PC-3 (cell line): ENCODE results near the gene GALNT2. TPM values are rescaled to one million over a fixed set of nuclear protein-coding genes. Genes with fewer than 3 reads are reported as not detected.

Experiments
- ATAC-seq: fragments of 200-7000 bp; cut with Tn5 transposase; 2 replicates; pipeline ENCODE4 v1.9.1; 2020; ENCODE audit warnings: mild to moderate bottlenecking, moderate library complexity
- BruUV-seq: library from RNA; stranded (reverse); fragments of 400-500 nt; replicated peaks from 2 replicates; lab custom pipeline; 2021; lab: Mats Ljungman, UMichigan
- CTCF ChIA-PET: fragments of 300-600 bp; sonication (Branson Sonifier 250); formaldehyde crosslinking; loops from one replicate; lab custom pipeline; 2022; ENCODE audit warnings: antibody characterized with exemption; lab: Charles Lee
- POLR2A ChIA-PET: fragments of 300-600 bp; sonication (Branson Sonifier 250); formaldehyde crosslinking; loops from one replicate; lab custom pipeline; 2022; ENCODE audit warnings: antibody characterized with exemption; ENCODE audit not compliant: unreplicated experiment; lab: Charles Lee
- DNase-seq: peaks from one replicate; pipeline ENCODE4 v3.0.0-alpha.2; 2015
- H2AFZ ChIP-seq: fragments of 300-600 bp; sonication (generic); 2 replicates; pipeline ENCODE4 v1.6.0; 2016; ENCODE audit warnings: antibody characterized with exemption, low read length
- H3F3A ChIP-seq: fragments of 300-600 bp; sonication (generic); one replicate; pipeline ENCODE4 v1.6.0; 2017; ENCODE audit warnings: antibody characterized with exemption, low read length, control low read depth, mild to moderate bottlenecking; ENCODE audit not compliant: unreplicated experiment
- H3K27ac ChIP-seq: fragments of 300-600 bp; sonication (generic); 2 replicates; pipeline ENCODE4 v1.5.1; 2016; ENCODE audit warnings: mild to moderate bottlenecking, low read length
- H3K27me3 ChIP-seq: fragments of 300-600 bp; sonication (generic); 2 replicates; pipeline ENCODE4 v1.6.1; 2016; ENCODE audit warnings: low read length, mixed read lengths
- H3K36me3 ChIP-seq: fragments of 300-600 bp; sonication (generic); 2 replicates; pipeline ENCODE4 v1.6.1; 2016; ENCODE audit warnings: low read depth, mixed run types, low read length, mixed read lengths
- H3K4me1 ChIP-seq: fragments of 300-600 bp; sonication (generic); 2 replicates; pipeline ENCODE4 v1.5.1; 2016; ENCODE audit warnings: low read length; ENCODE audit not compliant: insufficient read depth
- H3K4me2 ChIP-seq: fragments of 300-600 bp; sonication (generic); 2 replicates; pipeline ENCODE4 v1.6.0; 2016; ENCODE audit warnings: low read length
- H3K4me3 ChIP-seq: fragments of 300-600 bp; sonication (generic); 2 replicates; pipeline ENCODE4 v1.5.1; 2016; ENCODE audit warnings: mild to moderate bottlenecking, low read length, mixed read lengths
- H3K79me2 ChIP-seq: fragments of 300-600 bp; sonication (generic); 2 replicates; pipeline ENCODE4 v1.6.1; 2017; ENCODE audit warnings: low read length, mixed read lengths
- H3K9ac ChIP-seq: fragments of 300-600 bp; sonication (generic); 2 replicates; pipeline ENCODE4 v1.6.0; 2016; ENCODE audit warnings: mild to moderate bottlenecking, low read length
- H3K9me2 ChIP-seq: fragments of 300-600 bp; sonication (generic); replicated peaks from 2 replicates; pipeline ENCODE4 v1.6.1; 2016; ENCODE audit warnings: mixed run types, low read length, mixed read lengths
- H3K9me3 ChIP-seq: fragments of 300-600 bp; sonication (generic); 2 replicates; pipeline ENCODE4 v1.6.1; 2016; ENCODE audit warnings: low read length, mixed read lengths
- H4K20me1 ChIP-seq: fragments of 300-600 bp; sonication (generic); 2 replicates; pipeline ENCODE4 v1.6.1; 2016; ENCODE audit warnings: low read length, mixed read lengths
- EZH2 ChIP-seq: fragments of 300-600 bp; sonication (generic); IDR thresholded peaks from one replicate; pipeline ENCODE4 v1.6.1; 2017; ENCODE audit warnings: antibody characterized with exemption, mild to moderate bottlenecking, low read length; ENCODE audit not compliant: unreplicated experiment
- EZH2phosphoT487 ChIP-seq: fragments of 300-600 bp; sonication (generic); IDR thresholded peaks from 2 replicates; pipeline ENCODE4 v1.6.1; 2018; ENCODE audit warnings: mild to moderate bottlenecking, antibody characterized with exemption, low read length, borderline replicate concordance
- intact Hi-C: fragments of 100-400 bp; cut with micrococcal nuclease; formaldehyde crosslinking; loops from 2 replicates; pipeline ENCODE4 v1.9.0; 2023
- total RNA-seq: library from RNA; depleted of rRNA; stranded (reverse); fragments of >200 nt; gene quantifications from 2 replicates; pipeline ENCODE4 v1.2.3, GENCODE V29; 2014
- TF ChIP-seq, protein P1 (sequence below): fragments of 300-600 bp; sonication (generic); conservative IDR thresholded peaks from 2 replicates; pipeline ENCODE4 v1.5.1; 2017; ENCODE audit warnings: antibody characterized with exemption, low read depth, mild to moderate bottlenecking, low read length

GALNT2 gene
- total RNA-seq, 1 experiment from 2014 or later, result 182 TPM

DNA sequence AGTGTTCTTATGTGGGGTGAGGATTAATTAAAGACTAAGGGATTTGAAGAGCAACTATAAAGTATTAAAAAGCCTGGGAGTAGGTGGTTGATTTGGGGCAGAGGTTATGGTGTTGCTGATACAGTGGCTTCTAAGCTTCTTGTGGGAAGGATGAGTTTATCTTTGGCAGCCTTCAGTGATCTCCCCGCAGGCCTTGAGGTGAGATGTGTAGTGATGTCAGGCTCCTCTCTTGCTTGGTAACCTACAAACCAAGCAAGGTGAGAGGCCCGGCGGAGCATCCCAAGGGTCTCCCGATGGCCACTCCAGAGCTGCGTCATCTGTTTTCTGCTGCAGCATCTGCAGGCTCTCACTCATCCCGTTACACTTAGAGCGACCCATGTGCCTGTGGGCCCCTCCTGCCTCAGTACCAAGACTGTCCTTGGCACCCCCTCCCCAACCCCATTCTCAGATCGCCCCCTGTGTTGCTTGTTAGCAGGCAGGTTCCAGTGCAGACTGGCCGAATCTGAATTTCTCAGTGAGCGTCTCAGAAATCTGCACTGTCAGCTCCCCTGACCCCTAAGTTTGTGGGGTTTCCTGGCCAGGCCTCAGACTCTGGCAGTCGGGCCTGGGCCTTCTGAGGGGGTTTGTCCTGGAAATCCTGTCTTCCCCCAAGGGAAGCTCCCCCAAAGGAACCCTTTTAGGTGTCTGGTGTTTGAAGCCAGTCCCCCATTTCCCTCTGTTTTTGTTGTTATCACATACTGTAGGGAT is 77.9 kb downstream of the GALNT2 start:
- DNase-seq (no peak), ATAC-seq (no peak)
- Histone ChIP-seq H4K20me1 (peaks cover 39% of the 10 kb centered on the region; the same call in 1 of the 2 replicates), H3K27me3 (no peaks in the 10 kb centered on the region), H3K27ac (no peak overlapping the region), H3K79me2 (peaks cover 99% of the 10 kb centered on the region), H3F3A (no peaks in the 10 kb centered on the region), H3K9ac (no peak overlapping the region), H3K9me3 (no peaks in the 10 kb centered on the region), H2AFZ (no peak overlapping the region), H3K4me2 (no peak overlapping the region), H3K4me3 (no peak overlapping the region), H3K4me1 (no peaks in the 10 kb centered on the region), H3K36me3 (no peaks in the 10 kb centered on the region), H3K9me2 (no peaks in the 10 kb centered on the region)
- ChIA-PET CTCF (no interaction called here), POLR2A (no interaction called here)
- no TSS peak for BruUV-seq
- intact Hi-C loops, result no loop called here
- TF ChIP-seq EZH2 (no peak), EZH2phosphoT487 (no peak)
- TF ChIP-seq, protein P1, sequence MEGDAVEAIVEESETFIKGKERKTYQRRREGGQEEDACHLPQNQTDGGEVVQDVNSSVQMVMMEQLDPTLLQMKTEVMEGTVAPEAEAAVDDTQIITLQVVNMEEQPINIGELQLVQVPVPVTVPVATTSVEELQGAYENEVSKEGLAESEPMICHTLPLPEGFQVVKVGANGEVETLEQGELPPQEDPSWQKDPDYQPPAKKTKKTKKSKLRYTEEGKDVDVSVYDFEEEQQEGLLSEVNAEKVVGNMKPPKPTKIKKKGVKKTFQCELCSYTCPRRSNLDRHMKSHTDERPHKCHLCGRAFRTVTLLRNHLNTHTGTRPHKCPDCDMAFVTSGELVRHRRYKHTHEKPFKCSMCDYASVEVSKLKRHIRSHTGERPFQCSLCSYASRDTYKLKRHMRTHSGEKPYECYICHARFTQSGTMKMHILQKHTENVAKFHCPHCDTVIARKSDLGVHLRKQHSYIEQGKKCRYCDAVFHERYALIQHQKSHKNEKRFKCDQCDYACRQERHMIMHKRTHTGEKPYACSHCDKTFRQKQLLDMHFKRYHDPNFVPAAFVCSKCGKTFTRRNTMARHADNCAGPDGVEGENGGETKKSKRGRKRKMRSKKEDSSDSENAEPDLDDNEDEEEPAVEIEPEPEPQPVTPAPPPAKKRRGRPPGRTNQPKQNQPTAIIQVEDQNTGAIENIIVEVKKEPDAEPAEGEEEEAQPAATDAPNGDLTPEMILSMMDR, result no peak

DNA sequence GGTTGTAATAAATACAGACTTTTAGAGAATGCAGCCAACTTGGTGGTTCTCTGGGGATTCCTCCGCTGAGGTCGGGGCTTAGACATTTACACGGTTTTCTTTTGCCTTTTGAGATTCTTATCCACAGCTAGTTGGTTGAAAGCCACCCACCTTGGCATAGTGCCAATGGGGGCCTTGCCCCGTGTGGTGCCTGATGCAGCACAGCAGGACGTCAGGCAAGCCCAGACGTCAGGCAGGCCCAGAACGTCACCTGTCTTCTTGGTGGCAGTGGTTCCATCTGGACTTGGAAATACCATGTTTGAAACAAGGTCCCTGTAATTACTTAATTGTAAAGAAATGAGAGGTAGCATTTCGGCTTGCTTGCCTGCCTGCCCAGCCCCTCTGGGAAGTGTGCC is 78.5 kb downstream of the GALNT2 start:
- peaks cover 99% of the 10 kb centered on the region for H3K79me2 ChIP-seq
- no peaks in the 10 kb centered on the region for H3K27me3 ChIP-seq
- H3K4me2 ChIP-seq, result no peak overlapping the region
- ChIA-PET POLR2A (no interaction called here), CTCF (no interaction called here)
- no peaks in the 10 kb centered on the region for H3K9me3 ChIP-seq
- no peak for DNase-seq
- no peaks in the 10 kb centered on the region for H3K36me3 ChIP-seq
- H3K4me1 ChIP-seq, result no peaks in the 10 kb centered on the region
- no peak overlapping the region for H3K27ac ChIP-seq
- peaks cover 39% of the 10 kb centered on the region; the same call in 1 of the 2 replicates for H4K20me1 ChIP-seq
- H3K9ac ChIP-seq, result no peak overlapping the region
- H2AFZ ChIP-seq, result no peak overlapping the region
- intact Hi-C loops, result no loop called here
- no peaks in the 10 kb centered on the region for H3K9me2 ChIP-seq
- H3K4me3 ChIP-seq, result no peak overlapping the region
- no peak for TF ChIP-seq EZH2phosphoT487
- no peak for TF ChIP-seq EZH2
- TF ChIP-seq, protein P1, result no peak
- no TSS peak for BruUV-seq
- ATAC-seq, result no peak
- no peaks in the 10 kb centered on the region for H3F3A ChIP-seq

DNA sequence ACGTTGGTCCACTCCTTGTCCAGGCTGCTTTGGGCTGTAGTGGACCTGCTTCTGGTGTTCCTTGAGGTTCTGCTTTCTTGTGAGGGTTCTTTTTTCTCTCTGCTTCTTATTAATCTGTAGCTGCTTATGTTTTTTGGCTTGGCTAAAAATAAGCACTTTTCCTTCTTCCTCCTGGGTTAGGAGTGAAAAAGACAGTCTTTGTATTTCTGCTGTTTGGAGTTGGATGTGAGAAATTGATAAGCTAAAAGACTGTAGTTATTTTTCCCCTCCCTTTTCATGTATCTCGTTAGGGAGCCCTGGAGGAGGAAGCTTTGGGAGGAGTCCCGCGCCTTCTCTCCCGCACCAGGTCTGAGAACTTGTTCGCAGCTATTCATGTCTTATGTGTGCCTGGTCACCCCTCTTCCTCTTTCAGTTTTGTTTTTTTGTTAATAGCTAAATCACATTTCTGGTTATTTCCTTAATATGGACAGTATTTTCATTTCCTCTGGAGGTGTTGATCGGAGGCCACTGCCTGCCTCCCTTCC is 79.0 kb downstream of the GALNT2 start:
- Histone ChIP-seq H3K27ac (no peak overlapping the region), H2AFZ (no peak overlapping the region), H3K4me2 (no peak overlapping the region), H3K36me3 (no peaks in the 10 kb centered on the region), H3K79me2 (peaks cover 99% of the 10 kb centered on the region), H3F3A (no peaks in the 10 kb centered on the region), H3K9me3 (no peaks in the 10 kb centered on the region), H3K9me2 (no peaks in the 10 kb centered on the region), H4K20me1 (peaks cover 39% of the 10 kb centered on the region; the same call in 1 of the 2 replicates), H3K27me3 (no peaks in the 10 kb centered on the region), H3K9ac (no peak overlapping the region), H3K4me3 (no peak overlapping the region), H3K4me1 (no peaks in the 10 kb centered on the region)
- ATAC-seq (no peak), DNase-seq (no peak)
- no TSS peak for BruUV-seq
- intact Hi-C loops, result no loop called here
- POLR2A ChIA-PET, result no interaction called here
- CTCF ChIA-PET, result no interaction called here
- TF ChIP-seq, protein P1, result no peak
- no peak for TF ChIP-seq EZH2phosphoT487
- no peak for TF ChIP-seq EZH2
